Pulmonary artery endothelial cell (primary cell): ENCODE measurements around the gene VN1R2. TPM values are rescaled to one million over a fixed set of nuclear protein-coding genes. Genes with fewer than 3 reads are reported as not detected.
A peak's percentile ranks its signal among the peaks of the same experiment; 100 is the strongest.
"Not testable (repeated sequence)": the region's sequence is repeated elsewhere in the genome, so short reads cannot be mapped to it uniquely, and the experiment has no call there.

Source experiments
- DNase-seq: peaks from one replicate; pipeline ENCODE4 v3.0.0-alpha.2; 2011; ENCODE audit warnings: low read depth, low spot score
- total RNA-seq: library from RNA; depleted of rRNA; stranded (reverse); fragments of >200 nt; gene quantifications from 2 replicates; pipeline ENCODE4 v1.2.3, GENCODE V29; 2014

The VN1R2 gene, protein sequence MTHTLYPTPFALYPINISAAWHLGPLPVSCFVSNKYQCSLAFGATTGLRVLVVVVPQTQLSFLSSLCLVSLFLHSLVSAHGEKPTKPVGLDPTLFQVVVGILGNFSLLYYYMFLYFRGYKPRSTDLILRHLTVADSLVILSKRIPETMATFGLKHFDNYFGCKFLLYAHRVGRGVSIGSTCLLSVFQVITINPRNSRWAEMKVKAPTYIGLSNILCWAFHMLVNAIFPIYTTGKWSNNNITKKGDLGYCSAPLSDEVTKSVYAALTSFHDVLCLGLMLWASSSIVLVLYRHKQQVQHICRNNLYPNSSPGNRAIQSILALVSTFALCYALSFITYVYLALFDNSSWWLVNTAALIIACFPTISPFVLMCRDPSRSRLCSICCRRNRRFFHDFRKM
- not detected in 2 replicates for total RNA-seq

- DNase-seq = not testable (repeated sequence)
These were observed at the start of gene VN1R2 for GRCh38 chr19:53257715-53258342. Gene VN1R2, plus strand, starts transcription at chr19:53258292. Its CDS starts 84 bp downstream, at chr19:53258376.

- DNase-seq = not testable (repeated sequence)
These were observed 46.5 kb upstream of the VN1R2 start for GRCh38 chr19:53211554-53211953.

DNA sequence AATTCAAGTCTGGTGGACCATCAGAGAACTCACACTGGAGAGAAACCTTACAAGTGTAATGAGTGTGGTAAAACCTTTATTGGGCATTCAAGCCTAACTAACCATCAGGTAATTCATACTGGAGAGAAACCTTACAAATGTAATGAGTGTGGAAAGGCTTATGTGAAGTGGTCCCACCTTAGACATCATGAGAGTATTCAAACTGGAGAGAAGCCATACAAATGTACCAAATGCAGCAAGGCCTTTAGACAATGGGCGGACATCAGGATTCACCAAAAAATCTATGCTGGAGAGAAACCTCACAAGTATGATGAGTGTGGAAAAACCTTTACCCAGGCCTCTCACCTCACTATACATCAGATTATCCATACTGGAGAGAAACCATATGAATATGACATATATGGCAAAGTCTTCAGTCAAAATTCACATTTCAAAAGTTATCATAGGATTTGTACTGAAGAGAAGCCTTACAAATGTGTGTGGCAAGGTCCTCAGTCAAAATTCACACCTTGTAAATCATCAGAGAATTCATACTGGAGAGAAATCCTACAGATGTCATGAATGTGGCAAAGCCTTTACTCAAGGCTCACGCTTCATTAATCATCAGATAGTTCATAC lies 45.3 kb upstream of the VN1R2 start:
- DNase-seq = no peak

DNA sequence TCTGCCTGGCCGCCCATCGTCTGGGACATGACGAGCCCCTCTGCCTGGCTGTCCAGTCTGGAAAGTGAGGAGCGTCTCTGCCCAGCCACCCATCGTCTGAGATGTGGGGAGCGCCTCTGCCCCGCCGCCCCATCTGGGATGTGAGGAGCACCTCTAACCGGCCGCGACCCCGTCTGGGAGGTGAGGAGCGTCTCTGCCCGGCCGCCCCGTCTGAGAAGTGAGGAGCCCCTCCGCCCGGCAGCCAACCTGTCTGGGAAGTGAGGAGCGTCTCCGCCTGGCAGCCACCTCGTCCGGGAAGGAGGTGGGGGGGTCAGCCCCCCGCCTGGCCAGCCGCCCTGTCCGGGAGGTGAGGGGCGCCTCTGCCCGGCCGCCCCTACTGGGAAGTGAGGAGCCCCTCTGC lies 35.4 kb upstream of the VN1R2 start:
- DNase-seq = not testable (repeated sequence)

- DNase-seq = no peak
These were observed 33.5 kb upstream of the VN1R2 start for GRCh38 chr19:53224606-53225005.

DNA sequence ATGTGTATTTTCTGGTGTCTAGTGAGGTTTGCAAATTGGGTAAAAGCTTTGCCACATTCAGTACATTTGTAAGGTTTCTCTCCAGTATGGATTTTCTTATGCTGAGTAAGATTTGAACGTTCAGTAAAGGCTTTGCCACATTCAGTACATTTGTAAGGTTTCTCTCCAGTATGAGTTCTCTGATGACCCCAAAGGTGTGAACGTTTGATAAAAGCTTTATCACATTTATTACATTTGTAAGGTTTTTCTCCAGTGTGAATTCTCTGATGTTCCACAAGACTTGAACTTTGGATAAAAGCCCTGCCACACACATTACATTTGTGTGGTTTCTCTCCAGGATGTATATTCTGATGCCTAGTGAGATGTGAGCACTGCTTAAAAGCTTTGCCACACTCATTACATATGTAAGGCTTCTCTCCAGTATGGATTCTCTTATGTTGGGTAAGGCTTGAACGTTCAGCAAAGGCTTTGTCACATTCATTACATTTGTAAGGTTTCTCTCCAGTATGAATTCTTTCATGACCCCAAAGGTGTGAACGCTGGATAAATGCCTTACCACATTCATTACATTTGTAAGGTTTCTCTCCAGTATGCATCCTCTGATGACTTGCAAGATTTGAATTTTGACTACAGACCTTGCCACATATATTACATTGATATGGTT lies 20.8 kb upstream of the VN1R2 start:
- no peak for DNase-seq

DNA sequence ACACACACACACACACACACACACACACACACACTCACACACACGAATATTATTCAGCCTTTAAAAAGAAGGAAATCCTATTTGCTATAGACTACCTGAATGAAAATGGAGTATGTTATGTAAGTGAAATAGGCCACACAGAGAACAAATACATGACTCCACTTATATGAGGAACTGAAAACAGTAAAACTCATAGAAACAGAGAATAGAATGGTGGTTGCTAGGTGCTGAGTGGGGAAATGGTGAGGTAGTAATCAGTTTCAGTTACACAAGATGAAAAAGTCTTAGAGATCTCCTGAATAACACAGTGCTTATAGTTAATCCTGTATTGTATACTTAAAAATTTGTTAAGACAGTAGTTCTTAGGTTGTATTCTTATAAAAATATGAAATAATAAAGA lies 11.6 kb upstream of the VN1R2 start:
- no peak for DNase-seq

DNA sequence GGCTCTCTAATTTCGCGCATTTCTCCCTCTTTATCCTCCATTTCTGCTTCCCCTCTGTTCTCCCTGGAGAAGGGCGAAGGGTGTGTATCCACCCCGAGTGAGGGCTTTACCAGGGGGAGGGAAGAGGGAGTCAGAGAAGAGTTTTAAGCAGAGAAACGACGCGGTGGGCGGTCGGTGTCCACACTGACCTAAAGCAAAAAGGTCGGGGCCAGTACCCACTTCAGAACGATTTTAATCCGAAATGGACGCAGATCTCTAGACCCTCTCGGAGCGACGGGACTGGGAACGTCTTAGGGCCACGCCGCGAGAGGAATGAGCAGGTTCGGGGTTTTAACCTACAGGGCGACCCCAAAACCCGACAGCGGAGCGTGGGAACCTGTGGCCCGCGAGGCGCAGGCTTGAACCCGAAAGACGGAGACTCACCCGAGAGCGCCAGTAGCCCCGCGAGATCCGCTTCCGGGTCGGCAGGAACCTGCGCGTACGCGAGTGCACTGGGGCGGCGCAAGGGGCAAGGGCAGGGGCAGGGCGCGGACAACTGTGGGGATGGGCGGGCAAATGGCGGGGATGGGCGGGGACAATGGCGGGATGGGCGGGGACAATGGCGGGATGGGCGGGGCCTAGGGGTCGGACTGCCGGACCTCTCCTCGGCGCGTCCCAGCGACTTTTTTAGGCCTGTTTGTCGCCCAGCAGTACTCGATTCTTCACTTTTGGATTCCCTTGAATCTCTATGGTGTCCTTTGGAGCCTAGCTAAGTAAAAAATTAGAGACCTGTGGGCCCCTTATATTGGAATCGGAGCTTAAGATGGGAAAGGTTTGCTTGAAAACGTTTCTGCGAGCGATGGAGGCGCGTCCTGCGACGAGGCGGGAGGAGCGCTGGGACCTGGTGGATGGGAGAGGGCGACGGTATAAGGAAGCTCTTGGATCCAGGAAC lies 3.4 kb upstream of the VN1R2 start, which contains the start of gene ZNF677:
Gene ZNF677, minus strand, starts transcription at position 463 of the 931 bp plus-strand sequence. CDS start 3,323 bp downstream, outside the sequence.
- peak; percentile 62 for DNase-seq

DNA sequence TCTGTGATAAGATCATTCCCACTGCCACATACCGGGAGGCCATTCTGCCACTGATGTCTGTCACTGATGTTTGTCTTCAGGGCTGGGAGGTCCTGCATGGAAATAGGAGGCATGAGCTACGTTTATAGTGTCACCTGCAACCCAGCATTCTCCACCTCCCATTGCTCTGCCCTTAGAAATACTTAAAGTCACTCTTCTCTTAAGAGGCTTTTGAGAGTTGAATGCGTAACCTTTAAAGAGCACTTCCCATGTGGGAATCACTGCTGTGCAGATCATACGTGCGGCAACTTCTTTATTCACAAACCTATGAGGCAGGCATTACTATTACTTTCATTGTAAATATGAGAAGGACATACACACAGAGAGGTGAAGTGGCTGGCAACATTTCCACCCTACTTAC lies 9.5 kb downstream of the VN1R2 start, which contains the start of gene VN1R4:
Gene VN1R4, minus strand, starts transcription at position 101 of the 400 bp plus-strand sequence. Its CDS starts 58 bp downstream, at position 43.
- DNase-seq = not testable (repeated sequence)

GRCh38 chr19:53269861-53270260 lies 11.8 kb downstream of the VN1R2 start:
- DNase-seq = not testable (repeated sequence)

GRCh38 chr19:53272044-53272443 lies 14.0 kb downstream of the VN1R2 start:
- DNase-seq = no peak

- no peak for DNase-seq
These were observed 17.4 kb downstream of the VN1R2 start for GRCh38 chr19:53275480-53275879.

- not testable (repeated sequence) for DNase-seq
These were observed 23.9 kb downstream of the VN1R2 start for GRCh38 chr19:53281947-53282346.

- DNase-seq = no peak
These were observed 27.0 kb downstream of the VN1R2 start for GRCh38 chr19:53285087-53285486.

DNA sequence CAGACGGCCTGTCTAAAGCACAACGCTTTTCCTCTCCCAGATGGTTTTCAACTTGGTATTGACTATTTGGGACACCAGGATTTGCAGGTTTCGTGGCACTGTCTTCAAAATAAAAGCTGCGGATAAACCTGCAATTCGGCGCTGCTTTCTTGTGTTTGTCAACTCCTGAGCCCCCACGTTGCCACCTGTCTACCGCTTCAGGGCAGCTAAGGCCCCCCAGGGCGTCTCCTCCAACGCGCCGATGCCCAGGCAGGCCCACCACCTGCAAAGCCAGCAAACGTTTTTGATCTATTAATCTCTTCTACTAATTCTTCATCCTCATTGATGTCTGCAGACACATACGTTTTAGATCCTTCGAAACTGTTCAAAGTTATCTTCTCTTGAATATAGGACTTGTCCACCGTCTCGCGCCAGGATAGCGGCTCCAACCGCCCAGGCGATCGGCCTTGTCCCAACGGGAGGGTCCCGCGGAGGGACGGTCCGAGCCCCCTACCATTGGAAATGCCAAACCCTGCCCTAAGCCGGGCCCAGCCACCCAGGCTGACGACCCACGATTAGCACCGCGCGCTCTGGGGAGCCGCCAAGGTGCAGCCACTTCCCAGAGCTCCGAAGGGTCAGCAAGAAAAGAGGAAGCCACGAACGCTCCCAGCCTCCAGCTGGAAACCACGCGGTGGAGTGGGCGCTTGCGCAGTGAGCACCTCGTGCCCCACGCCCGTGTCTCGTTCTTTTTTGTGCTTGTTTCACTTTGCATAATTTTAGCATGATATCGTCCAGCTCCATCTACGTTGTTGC lies 32.9 kb downstream of the VN1R2 start:
- no peak for DNase-seq

DNA sequence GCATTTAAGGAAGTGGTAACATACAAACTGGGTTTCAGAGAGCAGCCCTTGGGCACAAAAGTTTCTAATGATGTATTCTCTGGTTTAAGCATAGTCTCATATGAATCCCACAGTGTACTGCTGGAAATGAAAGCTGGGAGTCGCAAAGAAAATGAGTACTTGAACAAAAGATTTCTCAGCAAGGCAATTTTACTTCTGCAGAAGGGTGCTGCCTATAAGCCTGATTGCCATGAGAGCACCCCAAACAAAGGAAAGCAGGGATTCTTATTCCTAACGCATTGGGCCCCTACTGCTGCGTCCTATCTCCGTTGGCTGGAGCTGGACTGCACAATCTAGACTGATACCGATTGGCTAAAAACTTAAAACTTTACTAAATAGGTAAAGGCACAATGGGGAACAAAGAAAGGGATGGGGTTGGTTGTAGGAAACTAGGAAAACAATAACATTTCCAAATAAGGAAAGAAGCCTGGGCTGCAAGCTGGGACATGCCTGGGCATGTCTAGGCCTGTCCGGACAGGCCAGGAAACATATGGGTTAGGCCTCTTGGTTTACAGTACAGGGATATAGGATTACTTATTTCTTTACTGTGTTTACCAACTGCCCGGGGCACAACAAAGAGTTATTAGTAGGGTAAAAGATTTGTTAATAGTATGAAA lies 36.8 kb downstream of the VN1R2 start:
- no peak for DNase-seq

GRCh38 chr19:53301341-53301740 lies 43.2 kb downstream of the VN1R2 start:
- not testable (repeated sequence) for DNase-seq

- no peak for DNase-seq
These were observed 50.3 kb downstream of the VN1R2 start for GRCh38 chr19:53308339-53308811.
